ENCODE data around the gene PLBD2.

PLBD2 gene

GRCh38 chr12:113392520-113392919 lies 34.1 kb downstream of the PLBD2 start:
- no peak for DNase-seq (ENCODE audit: low spot score)
- H3K27ac ChIP-seq = no peak overlapping the region
- TF ChIP-seq, protein P1, sequence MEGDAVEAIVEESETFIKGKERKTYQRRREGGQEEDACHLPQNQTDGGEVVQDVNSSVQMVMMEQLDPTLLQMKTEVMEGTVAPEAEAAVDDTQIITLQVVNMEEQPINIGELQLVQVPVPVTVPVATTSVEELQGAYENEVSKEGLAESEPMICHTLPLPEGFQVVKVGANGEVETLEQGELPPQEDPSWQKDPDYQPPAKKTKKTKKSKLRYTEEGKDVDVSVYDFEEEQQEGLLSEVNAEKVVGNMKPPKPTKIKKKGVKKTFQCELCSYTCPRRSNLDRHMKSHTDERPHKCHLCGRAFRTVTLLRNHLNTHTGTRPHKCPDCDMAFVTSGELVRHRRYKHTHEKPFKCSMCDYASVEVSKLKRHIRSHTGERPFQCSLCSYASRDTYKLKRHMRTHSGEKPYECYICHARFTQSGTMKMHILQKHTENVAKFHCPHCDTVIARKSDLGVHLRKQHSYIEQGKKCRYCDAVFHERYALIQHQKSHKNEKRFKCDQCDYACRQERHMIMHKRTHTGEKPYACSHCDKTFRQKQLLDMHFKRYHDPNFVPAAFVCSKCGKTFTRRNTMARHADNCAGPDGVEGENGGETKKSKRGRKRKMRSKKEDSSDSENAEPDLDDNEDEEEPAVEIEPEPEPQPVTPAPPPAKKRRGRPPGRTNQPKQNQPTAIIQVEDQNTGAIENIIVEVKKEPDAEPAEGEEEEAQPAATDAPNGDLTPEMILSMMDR (conservative IDR thresholded peaks at IDR 0.05; ENCODE audit: low read depth) = no peak
- ChIA-PET POLR2A (ENCODE audit: low non-redundant PET) (no interaction called here), CTCF (interaction anchor here (0.6 kb wide), 1 partner anchor 344 kb away, joined by 3 read pairs; no protein-coding TSS in a partner anchor)

- ChIA-PET POLR2A (ENCODE audit: low non-redundant PET) (no interaction called here), CTCF (interaction anchor here (0.6 kb wide), 1 partner anchor 345 kb away, joined by 3 read pairs; no protein-coding TSS in a partner anchor)
- TF ChIP-seq, protein P1 (conservative IDR thresholded peaks at IDR 0.05; ENCODE audit: low read depth) = no peak
- no peak overlapping the region for H3K27ac ChIP-seq
- DNase-seq (ENCODE audit: low spot score) = peak; percentile 46
Observed at GRCh38 chr12:113392988-113393579, 34.7 kb downstream of the PLBD2 start.

DNA sequence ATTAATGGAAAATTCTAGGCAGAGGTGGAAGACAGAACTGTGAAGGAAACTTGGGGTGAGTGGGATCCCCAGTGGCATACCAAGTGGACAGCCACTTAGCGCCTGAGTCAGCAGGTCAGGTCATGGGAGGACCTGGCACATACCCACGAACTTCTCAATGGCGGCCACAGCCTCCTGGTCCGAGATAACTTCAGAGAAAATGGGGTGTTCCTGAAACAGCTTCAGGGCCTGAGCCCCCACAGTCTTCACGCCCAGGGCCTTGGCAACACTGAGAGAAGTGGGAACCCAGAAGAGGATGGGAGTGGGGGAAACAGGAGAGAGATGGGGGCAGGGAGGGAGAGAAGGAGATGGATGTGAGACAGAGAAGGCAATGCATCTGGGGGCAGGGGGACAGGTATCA lies 35.4 kb downstream of the PLBD2 start:
- TF ChIP-seq, protein P1 (conservative IDR thresholded peaks at IDR 0.05; ENCODE audit: low read depth) = no peak
- no peak overlapping the region for H3K27ac ChIP-seq
- CTCF ChIA-PET = no interaction called here
- POLR2A ChIA-PET (ENCODE audit: low non-redundant PET) = no interaction called here
- no peak for DNase-seq (ENCODE audit: low spot score)

GRCh38 chr12:113395119-113395518 lies 36.7 kb downstream of the PLBD2 start:
- TF ChIP-seq, protein P1 (conservative IDR thresholded peaks at IDR 0.05; ENCODE audit: low read depth) = no peak
- no peak overlapping the region for H3K27ac ChIP-seq
- CTCF ChIA-PET = interaction anchor here (0.6 kb wide), 1 partner anchor 242 kb away, joined by 5 read pairs; no protein-coding TSS in a partner anchor
- DNase-seq (ENCODE audit: low spot score) = no peak
- POLR2A ChIA-PET (ENCODE audit: low non-redundant PET) = no interaction called here

GRCh38 chr12:113396200-113396599 lies 37.8 kb downstream of the PLBD2 start:
- TF ChIP-seq, protein P1 (conservative IDR thresholded peaks at IDR 0.05; ENCODE audit: low read depth) = no peak
- DNase-seq (ENCODE audit: low spot score) = no peak
- ChIA-PET CTCF (no interaction called here), POLR2A (ENCODE audit: low non-redundant PET) (no interaction called here)
- H3K27ac ChIP-seq = no peak overlapping the region

GRCh38 chr12:113396828-113397496 lies 38.6 kb downstream of the PLBD2 start:
- TF ChIP-seq, protein P1 (conservative IDR thresholded peaks at IDR 0.05; ENCODE audit: low read depth) = no peak
- no peak overlapping the region for H3K27ac ChIP-seq
- no peak for DNase-seq (ENCODE audit: low spot score)
- ChIA-PET POLR2A (ENCODE audit: low non-redundant PET) (no interaction called here), CTCF (no interaction called here)
